HCEC 1CT (cell line): ENCODE results near the gene CD300A.
"Not testable (repeated sequence)": the region's sequence is repeated elsewhere in the genome, so short reads cannot be mapped to it uniquely, and the experiment has no call there.

Experiments
- DNase-seq: peaks from one replicate; pipeline ENCODE4 v3.0.0-alpha.2; 2017

Gene CD300A

DNA sequence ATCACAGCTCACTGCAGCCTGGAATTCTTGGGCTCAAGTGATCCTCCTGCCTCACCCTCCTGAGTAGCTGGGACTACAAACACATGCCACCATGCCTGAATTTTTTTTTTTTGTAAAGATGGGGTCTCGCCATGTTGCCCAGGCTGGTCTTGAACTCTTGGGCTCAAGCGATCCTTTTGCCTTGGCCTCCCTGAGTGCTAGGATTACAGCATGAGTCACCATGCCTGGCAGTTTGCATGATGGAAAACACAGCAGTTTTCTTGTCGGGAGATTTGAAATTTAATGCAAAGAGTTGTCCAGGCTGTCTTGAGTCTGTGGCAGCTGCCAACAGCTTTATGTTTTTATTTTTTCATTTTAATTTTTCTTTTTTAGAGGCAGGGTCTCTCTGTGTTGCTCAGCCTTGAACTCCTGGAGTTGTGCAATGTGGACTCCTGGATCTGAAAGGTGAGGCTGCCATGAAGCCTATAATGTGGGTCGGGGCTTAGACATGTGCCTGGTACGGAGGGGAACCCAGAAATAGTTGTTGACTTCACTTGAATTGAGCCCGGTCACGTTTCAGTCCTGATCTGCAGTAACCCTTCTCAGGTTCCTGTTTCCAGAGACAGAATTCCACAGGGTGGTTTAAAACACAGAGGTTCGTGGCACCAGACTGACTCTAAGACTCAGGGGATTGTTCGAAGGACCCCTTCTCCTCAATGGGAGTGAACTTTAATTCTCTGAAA, 18.7 kb downstream of the CD300A start:
- DNase-seq: no peak

DNA sequence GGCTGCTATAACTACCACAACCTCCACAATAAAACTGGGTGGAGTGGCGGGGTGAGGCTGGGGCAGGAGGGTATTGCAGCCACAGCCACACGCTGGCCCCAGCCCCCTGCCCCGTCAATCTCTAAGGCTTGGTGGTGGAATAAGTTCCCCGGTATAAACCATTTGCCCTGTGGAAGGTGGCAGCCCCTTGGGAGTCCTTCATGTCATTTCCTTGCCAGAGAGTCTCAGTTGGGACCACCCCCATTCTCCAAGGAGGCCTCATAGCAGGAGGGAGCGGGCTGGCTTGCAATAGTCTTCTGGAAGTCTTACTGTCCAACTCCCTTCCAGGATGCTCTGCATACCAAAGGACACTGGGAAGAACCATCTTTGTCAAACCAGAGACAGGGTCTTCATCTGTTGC, 19.4 kb downstream of the CD300A start:
- DNase-seq: no peak

DNA sequence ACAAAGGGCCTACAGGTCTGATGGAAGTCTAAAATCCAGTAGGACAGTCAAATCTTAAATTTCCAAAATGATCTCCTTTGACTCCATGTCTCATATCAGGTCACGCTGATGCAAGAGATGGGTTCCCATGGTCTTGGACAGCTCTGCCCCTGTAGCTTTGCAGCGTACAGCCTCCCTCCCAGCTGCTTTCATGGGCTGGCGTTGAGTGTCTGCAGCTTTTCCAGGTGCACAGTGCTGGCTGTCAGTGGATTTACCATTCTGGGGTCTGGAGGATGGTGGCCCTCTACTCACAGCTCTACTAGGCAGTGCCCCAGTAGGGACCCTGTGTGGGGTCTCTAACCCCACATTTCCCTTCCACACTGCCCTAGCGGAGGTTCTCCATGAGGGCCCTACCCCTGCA, 21.8 kb downstream of the CD300A start:
- DNase-seq: not testable (repeated sequence)

DNA sequence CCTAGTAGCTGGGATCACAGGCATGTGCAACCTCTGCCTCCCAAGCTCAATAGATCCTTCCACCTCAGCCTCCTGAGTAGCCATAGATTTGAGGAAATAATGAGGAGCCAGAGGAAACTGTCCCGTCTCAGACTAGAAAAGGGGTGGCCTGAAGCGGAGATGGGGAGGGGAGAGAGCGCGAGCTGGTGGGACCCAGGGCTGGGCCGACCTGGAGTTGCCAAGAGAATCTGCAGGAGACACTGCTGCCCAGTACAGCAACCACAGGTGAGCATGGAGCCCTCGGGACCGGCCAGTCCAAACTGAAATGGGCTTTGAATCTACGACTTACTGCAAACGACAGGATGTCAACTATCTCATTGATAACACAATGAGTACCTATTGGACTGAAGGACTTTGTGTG, 24.3 kb downstream of the CD300A start:
- DNase-seq: no peak

DNA sequence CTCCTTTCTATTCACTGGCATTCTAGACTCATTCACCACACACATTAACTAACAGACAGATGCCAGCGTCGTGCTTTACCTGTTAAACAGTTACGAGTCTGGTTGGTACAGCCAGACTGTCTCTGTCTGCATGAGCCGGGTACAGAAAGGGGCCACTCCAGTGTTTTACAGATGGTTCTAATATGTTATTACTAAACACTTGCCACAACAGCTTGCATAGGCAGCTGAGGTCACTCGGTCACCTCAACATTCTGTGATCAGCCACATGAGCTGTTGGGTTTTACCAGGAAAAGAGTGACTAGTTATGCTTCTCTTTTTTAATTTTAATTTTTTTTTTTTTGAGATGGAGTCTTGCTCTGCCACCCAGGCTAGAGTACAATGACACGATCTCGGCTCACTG, 25.2 kb downstream of the CD300A start:
- DNase-seq: no peak

DNA sequence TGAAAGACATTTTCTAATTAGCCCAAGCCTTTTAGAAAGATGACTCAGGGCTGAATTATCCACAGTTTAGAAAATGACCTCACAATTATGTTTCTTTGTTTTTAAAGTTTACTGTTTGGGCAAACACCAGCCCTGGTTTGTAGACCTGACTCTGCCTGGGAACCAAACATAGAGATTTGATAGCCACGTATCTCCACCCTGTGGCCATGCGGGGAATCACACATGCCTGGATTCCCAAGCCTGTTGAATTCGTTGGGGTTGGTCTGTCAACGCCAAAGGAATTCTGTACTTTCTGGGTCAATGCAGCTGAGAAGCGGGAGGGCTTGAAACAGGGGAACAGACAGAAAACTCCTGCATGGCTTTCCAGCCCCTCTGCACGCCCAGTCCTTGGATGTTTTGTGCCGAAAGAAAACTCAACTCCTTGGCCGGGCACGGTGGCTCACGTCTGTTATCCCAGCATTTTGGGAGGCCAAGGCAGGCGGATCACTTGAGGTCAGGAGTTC, 26.9 kb downstream of the CD300A start:
- peak; percentile 26 for DNase-seq

DNA sequence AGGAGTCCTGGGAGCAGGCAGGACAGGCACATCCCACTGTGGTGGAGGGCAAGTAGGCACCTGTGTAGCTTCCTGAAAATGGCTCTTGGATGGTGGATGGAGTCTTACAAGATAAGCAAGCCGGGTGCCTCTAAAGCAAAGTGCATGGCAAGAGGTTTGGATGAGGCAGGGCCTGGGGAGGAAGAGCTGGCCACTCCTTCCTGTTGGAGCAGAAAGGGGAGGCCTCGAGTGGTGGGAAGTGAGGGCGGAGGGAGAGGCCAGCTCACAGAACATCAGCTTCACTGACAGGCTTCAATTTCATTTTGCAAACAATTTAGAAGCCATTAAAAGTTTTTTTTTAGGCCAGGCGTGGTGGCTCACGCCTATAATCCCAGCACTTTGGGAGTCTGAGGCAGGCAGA, 31.0 kb downstream of the CD300A start:
- DNase-seq: no peak

DNA sequence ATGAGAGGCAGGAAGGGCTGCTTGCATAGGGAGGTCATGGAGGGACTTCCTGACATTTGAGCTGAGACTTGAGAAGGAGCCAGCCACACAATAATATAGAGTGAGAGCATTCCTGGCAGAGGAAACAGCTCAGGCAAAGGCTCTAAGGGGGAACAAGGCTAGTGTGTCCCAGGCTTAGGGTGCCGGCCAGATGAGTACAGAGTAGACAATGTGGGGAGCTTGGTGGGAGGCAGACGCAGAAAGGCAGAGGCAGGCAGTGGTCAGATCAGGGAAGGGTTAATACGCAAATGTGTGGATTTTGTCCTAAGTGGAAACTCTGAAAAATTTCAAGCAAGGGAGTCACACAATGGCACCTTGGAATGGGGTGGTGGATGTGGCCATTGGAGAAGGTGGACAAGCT, 33.6 kb downstream of the CD300A start:
- no peak for DNase-seq

DNA sequence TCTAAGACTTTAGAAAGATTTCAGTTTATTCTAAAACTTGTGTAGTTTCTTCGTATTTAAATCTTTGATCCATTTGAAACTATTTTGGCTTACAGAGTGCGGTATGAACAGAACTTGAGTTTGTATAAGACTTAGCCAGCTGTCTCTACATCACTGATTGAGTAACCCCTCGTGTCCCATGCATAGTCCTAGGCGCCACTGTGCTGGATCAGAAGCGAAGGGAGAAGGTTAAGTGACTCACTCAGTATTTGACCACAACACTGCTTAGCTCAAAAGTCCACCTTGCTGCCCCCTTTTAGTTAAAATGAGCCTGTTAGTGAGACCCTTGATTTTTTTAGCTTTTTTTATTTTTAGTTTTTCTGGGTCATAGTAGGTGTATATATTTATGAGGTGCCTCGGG, 36.4 kb downstream of the CD300A start:
- DNase-seq: no peak

DNA sequence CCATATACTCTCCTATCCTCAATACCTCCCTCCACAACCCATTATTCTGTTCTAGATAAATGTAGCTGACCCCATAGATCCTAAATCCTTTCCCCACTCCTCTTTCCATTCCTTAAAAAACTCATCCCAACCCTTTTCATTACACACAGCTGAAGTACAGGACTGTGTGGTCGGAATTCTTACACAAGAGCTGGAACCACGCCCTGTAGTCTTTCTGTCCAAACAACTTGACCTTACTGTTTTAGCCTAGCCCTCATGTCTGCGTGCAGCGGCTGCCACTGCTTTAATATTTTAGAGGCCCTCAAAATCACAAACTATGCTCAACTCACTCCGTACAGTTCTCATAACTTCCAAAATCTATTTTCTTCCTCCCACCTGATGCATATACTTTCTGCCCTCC, 37.5 kb downstream of the CD300A start:
- DNase-seq: not testable (repeated sequence)

DNA sequence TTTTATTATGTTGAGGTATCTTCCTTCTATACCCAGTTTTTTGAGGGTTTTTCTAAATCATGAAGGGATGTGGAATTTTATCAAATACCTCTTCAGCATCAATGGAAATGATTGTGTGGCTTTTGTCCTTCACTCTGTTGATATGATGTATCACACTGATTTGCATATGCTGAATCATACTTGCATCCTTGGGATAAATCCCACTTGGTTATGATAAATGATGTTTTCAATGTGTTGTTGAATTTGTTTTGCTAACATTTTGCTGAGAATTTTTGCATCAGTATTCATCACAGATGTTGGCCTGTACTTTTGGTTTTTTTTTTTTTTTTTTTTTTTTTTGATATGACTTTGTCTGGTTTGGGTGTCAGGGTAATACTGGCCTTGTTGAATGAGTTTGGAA, 41.7 kb downstream of the CD300A start:
- no peak for DNase-seq

DNA sequence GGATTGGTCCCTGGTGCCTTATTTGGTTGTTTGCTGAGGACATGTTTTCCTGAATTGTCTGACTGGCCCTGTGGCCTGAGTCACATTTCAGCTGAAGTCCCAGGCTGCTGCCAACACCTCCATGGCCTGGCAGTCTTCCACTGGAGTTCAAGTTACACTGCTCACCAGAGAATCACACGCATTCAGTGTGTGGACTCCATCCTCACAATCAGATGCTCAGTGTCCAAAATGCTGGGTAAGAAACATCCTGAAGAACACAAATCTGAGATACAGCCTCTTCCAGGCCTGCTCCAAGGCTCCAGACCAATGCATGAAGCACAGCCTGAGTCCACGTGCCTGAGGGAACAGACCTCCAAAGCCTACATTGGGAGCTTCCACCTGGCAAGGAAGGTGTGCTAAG, 45.6 kb downstream of the CD300A start:
- DNase-seq: no peak

DNA sequence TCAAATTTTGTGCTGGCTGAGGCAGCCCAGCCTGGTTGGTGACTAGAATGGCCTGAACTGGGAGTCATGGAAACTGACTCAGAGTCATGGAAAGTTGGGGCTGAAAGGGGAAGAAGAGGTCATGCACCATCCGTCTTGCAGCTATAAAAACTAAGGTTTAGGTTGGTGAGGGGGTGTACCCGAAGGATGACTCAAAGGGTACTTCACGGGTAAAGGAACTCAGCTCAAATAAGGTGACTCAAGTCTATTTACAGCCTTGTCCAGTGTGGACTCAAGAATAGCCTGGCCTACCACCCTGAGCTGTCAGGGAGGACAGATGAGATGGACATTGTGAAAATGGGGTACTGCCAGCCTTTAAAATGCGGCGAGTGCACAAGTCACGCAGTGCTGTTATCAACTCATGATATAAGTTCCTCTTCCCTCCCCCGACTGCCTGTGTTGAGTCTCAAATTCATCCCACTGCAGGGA, 46.2 kb downstream of the CD300A start:
- DNase-seq: no peak

DNA sequence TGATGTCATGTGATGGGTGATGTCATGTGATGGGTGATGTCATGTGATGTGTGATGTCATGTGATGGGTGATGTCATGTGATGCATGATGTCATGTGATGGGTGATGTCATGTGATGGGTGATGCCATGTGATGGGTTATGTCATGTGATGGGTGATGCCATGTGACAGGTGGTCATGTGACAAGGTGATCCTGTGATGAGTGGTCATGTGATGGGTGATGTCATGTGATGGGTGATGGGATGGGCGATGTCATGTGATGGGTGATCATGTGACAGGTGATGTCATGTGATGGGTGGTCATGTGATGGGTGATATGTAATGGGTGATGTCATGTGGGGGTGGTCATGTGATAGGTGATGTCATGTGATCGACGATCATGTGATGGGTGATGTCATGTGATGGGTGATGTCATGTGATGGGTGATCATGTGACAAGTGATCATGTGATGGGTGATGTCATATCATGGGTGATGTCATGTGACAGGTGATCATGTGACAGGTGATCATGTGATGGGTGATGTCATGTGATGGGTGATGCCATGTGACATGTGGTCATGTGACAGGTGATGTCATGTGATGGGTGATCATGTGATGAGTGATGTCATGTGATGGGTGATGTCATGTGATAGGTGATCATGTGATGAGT, 47.7 kb downstream of the CD300A start:
- DNase-seq: no peak

DNA sequence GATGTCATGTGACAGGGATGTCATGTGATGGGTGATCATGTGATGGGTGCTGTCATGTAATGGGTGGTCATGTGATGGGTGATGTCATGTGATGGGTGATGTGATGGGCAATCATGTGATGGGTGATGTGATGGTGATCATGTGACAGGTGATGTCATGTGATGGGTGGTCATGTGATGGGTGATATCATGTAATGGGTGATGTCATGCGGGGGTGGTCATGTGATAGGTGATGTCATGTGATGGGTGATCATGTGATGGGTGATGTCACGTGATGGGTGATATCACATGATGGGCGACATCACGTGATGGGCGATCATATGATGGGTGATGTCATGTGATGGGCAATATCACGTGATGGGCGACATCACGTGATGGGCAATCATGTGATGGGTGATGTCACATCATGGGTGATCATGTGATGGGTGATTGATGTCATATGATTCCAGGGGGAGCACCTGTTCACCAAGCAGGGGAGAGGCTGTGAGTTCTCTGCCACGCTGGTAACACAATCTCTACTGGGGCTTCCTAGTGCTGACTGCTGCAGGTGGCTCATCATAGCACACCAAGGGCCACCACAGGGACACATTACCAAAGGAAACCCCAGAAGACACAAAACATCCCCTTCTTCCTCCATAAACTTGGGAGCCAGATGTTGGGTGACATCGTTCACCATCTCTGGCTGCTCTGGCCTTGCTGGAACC, 48.3 kb downstream of the CD300A start:
- DNase-seq: no peak

DNA sequence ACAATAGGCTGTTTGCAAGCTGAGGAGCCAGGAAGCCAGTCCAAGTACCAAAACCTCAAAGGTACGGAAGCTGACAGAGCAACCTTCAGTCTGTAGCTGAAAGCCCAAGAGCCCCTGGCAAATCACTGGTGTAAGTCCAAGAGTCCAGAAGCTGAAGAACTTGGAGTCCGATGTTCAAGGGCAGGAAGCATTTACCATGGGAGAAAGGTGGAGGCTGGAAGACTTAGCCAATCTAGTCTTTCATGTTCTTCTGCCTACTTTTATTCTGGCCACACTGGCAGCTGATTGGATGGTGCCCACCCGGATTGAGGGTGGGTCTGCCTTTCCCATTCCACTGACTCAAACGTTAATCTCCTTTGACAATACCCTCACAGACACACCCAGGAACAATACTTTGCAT, 49.5 kb downstream of the CD300A start:
- DNase-seq: no peak

DNA sequence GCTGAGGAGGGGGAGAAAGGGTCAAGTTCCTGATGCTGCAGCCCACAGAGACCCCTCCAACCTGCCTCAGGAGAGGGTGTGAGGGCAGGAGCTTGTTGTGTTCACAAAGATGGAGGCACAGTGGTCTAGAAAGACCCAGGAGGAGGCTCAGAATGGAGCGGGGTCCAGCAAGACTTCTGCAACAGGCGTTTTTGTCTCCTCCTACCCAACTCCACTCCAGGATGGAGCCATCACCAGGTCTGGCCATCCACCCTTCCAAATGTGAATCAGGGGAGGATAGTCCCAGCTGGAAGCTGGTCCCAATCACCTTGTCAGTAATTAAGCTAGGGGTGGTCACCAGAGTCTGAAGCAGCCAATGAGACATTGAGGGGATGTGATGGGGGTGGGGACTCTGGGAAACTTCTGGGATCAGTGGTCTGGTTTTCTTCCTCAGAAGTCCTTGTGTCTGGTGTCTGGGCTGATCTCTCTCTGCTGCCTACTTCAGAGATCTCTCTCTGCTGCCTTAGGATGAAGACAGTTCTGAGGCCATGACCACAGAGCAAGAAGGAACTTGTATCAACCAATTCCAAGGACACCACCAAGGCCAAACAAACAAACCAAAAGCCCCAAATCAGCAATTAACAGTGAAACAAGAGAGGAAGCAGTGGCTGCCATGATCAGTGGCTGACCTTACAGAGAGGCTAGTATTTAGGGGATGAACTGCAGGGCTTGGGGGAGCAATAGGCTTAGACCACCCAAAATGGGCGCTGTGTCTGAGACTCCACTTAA, 50.3 kb downstream of the CD300A start:
- DNase-seq: no peak

DNA sequence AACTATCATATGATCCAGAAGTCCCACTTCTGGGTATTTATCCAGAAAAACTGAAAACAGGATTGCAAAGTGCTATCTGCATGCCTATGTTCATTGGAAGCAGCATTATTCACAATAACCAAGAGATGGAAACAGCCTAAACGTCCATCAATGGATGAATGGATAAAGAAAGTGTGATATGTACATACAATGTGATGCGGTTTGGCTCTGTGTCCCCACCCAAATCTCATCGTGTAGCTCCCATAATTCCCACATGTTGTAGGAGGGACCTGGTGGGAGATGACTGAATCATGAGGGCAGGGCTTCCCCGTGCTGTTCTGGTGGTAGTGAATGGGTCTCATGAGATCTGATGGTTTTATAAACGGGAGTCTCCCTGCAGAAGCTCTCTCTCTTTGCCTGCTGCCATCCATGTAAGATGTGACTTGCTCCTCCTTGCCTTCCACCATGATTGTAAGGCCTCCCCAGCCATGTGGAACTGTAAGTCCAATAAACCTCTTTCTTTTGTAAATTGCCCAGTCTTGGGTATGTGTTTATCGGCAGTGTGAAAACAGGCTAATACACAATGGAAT, 52.1 kb downstream of the CD300A start:
- not testable (repeated sequence) for DNase-seq

DNA sequence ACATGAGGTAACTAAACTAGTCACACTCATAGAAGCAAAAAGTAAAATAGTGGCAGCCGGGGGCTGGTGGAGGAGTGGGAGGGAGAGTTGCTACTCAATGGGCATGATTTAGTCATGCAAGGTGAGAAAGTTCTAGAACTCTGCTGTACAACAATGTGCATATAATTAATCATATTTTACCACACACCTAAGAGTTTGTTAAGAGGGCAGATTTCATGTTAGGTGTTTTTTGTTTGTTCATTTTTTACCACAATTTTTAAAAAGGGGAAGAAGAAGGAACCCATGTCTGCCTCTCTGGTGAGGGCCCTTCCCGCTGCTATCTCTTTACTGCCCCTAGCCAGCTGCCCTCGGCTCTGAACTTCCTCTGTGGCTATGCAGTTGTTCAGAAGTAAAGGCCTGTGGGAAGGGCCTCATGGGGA, 53.6 kb downstream of the CD300A start:
- DNase-seq: no peak

DNA sequence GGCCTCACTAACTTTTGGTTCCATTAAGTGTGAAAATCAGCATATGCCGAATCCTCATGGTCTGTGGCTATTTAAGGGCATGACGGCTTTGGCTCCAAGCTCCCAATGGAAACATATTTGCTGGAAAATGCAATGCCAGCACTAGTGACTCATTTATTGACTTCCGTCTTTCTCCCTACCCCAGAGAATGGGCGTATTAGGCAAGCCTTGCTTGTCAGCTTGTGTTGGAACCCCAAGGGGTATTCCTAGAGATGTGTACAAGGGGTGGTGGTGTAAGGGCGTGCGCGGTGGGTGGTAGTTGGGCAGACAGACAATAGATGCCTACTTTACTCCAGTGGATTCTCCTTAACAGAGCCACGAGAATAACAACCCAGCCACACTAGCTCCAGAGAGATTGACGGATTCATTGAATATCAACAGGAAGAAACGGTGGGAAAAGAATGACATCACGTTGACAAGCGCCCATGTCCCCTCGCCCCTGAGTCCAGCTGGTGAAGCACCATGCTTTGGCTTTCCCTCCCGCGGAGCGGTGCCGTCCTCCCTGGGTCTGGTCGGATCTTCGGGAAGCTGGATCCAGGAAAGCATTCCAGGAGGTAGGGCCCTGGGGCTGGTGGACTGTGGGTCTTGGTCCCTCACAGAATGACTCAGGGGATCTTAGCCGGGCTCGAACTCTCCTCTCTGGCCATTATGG, 54.5 kb downstream of the CD300A start:
- no peak for DNase-seq

DNA sequence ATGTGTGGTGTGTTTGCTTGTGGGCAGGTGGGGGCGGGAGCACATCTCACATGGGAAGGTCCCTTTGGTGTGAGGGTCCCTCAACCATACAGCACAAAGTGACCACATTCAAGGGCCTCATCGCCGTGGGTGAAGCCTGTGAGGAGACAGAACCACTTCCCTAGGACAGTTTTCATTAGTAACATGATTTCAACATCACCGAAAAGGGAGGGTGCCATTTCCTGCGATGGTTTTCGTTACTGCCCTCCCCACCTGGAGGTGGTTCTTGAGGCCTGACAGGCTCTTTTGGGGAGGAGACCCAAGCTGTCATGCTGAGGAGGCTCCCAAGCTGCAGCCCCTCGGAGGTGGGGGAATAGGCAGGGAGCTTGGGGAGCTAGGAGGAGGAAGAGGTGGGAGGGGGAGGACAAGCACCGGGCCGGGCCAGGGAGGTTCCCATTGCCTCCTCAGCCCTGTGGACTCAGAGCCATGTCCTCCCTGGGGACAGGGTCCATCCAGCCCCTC, 55.3 kb downstream of the CD300A start:
- no peak for DNase-seq
